HG02759 (cell line): Measurements from ENCODE around the gene ATP13A2.

Experiments
- ATAC-seq: cut with Tn5 transposase; IDR thresholded peaks from one replicate; pipeline ENCODE4 v1.9.1; 2021; ENCODE audit warnings: mild to moderate bottlenecking, moderate library complexity; ENCODE audit not compliant: unreplicated experiment

Gene ATP13A2

DNA sequence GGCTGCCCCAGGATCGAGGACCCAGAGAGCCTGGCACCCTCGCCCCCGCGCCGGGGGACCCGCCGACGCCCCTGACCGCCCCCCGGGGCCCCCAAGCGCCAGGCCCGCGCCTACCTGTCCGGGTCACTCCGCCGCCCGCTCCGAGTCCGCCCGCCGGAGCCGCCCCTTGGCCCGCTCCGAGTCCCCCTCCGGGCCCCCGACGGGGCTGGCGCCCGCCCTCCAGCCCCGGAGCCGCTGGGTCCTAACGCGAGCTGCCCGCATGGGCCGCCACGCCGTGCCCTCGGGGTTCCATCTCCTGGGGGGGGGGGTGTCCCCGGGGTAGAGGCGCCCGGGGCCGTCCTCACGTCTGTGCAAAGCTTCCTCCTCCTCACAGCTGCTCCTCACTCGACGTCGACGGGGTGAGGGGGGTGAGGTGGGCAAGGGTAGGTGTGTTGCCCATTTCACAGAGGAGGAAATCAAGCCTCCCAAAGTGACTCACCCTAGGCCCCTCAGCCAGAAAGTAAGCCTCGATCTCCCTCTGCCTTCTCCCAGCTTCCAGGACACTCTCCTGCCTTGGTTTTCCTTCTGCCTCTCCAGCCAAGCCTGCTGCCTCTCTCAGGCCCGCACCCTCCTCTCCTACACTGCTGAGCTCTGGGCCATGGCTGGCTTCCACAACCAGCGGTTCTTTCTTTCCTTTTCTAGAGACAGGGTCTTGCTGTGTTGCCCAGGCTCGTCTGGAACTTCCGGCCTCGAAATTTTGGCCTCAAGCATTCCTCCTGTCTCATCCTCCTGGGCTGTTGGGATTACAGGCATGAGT, 31.1 kb downstream of the ATP13A2 start, which contains the start of gene MFAP2:
Gene MFAP2, minus strand, starts transcription at position 148 of the 796 bp plus-strand sequence. CDS start 2,347 bp downstream, outside the sequence.
- no peak for ATAC-seq

DNA sequence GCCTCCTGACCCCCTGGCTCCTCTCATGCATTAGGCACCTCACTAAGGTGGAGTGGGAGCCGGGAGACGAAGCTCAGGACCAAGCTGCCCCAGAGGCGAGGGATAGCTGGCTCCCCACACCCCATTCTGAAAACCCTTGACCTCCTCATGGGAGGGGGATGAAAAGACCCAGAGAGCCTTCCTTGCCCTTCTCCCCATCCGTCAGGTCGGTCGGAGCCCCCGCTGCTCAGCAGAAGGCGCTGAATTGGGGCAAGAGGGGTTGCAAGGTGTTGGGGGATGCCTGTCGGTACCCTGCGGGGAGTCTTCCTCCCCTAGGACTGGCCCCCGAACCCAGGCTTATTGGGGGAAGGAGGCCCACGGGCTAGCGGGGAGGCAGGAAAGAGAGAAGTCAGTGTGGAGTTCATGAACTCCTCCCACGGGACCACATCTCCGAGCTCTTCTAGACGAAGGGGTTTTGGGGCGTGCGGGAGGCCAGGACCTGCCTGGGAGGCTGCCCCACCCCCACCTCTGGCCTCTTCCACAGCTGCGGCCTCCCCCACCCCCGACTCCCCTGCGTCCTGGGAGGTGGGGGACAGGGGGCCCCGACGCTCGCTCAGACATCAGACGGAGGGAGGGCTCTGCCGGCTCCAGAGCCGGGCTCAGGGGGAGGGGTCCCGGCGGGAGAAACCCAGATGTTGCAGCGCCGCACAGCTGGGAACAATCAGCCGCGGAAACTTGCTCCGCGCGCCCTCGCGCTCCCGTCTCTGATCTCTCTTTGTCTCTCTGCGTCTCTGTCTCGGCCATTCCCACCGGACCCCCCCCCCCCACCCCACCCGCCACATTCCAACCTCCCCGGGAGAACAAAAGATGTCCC, 32.0 kb downstream of the ATP13A2 start:
- no peak for ATAC-seq

DNA sequence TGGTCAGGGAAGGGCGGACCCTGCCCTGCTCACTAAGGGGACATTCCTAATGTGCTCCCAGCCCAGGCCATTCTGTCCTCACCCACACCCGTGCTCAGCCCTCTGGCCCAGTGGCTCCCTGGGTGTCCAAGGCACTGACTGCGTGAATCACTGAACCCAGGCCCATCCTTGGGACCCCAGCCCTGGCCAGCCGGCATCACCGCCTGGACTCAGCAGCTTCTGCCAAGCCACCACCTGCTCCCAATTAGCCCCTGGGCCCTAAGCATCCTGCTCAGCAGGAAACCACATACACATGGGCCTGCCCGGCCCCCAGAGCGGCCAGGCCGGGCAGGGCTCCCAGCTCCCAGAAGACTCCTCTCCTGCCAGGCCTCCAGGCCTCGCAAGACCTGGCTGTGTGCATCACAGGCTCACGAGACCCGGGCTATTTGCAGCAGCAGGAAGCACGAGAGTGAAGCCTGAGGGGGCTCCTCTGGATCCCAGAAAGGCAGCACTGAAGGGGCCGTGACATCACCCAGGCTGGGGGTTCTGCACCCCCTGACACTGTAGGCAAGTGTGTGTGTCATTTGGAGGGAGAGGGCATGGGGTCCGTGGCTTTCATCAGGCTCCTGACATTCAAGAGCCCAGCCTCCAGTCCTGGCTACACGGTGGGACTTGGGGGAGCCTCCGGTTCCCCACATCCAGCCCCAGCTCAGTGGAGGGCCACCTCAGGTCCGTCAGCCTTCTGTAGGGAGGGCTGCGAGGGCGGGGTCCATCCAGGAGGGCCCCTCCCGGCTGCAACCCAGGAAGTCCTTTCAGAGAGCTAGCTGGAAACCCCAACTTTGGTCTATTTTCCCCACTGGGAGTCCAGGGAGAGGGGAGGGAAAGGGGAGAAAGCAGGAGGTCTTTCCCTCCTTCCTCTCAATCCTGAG, 32.9 kb downstream of the ATP13A2 start:
- no peak for ATAC-seq

DNA sequence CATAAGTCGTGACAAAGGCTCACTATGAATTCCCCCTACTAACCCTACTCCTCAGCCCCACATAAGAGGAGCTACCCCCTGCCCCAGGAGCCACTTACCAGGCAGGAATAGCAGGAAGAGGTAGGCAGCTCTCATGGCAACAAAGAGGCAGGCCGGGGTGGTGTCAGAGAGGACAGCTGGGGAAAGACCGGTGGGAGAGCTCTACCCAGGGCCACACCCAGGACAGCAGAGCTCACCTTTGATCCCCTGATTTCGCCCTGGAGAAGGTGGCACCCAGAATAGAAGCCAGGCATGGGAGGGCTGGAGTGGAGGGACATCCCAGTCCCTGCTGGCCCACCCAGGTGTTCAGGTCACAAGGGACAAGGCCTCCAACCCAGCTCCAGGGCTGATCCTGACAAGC, 33.6 kb downstream of the ATP13A2 start:
- ATAC-seq, result no peak

DNA sequence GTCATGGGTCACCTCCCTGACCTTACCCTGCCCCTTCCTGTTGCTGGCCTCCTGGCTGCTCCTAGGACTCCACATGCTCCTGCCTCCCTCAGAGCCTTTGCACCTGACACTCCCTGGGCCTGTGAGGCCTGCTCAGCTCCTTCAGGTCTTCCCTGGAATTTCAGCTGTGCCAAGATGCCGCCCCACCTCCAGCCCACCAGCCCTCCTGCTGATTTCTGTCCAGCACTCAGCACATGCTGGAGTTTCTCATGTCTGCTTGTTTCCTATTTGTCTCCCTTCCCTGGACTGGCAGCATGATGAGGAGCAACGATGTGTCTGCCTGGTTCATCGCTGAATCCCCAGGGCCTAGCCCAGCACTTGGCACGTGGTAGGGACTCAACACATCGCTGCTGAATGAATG, 34.4 kb downstream of the ATP13A2 start:
- ATAC-seq, result no peak

DNA sequence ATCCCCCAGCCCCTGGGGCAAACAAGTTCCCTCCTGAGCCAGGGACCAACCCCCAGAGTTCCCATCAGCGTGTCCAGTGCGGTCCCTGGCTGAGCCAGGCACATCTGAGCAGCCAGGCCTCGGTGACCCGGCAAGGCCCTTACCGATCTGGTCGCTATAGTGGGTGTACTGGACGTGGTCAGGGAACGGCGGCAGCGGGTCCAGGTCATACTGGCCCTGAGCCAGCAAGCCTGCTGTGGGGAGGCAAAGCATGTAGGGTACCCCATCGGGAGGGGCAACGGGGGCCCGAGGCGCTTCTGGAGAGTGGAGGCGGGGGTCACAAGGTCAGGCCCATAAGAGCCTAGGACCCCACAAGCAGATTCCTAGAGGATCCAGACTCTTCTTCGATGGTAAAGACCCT, 34.8 kb downstream of the ATP13A2 start:
- ATAC-seq, result no peak

DNA sequence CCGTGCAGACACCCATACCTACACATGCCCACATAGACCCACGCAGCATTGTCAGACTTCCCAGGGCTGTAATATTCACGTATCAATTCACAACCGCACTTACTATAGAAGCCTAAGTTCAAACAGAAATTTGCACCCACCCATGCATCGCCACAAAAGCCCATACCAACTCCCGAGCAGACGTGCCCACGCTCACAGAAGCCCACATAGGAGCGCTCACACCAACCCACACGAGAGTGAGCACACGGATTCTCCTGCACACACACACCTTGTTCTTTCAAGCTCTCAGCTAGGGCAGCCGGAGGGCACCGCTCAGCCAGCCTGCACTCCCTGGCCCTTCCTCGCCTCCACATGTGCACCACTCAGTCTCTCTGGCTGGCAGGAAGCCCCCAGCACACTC, 35.9 kb downstream of the ATP13A2 start:
- ATAC-seq, result no peak

DNA sequence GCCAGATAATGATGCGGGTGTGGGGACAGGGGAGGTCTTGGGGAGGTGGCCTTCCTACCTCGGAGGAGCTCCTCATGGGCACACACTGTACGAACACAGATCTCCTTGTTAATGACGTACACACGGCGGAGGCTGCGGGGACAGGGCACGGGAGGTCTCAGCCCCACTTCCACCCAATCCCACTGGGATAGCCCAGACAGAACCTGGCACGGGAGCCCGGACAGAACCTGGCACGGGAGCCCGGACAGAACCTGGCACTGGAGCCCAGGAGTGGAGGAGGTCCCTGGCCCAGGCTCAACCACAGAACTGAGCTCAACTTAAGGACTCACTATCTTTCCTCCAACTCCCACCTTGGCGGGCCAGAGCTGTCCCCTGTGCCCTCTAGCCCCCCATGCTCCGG, 36.5 kb downstream of the ATP13A2 start:
- no peak for ATAC-seq

DNA sequence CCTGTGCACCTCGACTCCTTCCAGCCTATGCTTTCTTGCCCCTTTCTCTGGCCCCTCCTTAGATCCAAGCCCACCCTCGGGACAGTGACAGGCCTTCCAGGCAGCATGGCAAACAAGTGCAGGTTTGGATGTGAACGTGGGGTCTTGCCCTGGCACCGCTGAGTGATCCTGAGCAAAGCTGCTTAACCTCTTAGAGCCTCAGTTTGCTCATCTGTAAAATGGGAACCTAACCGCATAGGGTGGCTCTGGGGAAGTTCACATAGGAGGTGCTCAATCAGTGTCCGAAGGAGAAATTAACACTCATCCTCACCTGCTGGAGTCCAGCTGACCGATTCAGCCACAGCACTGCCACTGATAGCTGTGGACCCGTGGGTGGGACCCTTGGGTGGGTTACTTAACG, 38.5 kb downstream of the ATP13A2 start:
- no peak for ATAC-seq

DNA sequence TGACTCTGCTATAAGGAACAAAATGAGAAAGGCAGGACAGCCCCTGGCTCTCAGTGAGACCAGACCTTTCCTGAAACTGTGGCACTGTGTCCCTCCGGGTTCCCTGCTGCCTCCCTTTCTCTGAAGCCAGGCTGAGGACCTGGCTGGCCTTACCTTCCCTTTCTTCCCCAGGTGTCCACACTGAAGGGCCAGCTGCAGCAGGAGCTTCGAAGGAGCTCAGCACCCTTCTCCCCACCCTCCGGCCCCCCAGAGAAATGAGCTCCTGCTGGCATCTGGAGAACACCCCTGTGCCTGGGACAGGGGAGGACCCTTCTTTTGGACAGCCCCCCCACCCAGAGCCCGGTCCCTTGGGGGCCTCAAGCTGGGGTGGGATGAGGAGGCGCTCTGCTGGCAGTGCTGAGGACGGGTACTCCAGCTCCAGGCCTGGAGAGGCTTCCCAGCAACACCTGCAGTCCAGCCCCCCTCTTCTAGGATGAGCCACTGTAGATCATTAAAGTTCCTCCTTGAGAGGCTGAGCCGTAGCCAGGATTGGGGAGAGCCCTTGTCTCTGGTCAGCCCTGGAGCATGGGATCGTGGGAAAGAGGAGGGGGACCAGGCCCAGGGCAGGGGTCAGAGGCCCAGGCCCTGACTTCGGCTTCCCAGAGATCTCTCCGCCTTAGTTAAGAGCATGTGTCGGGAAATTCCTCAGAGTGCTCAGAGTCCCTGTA, 39.4 kb downstream of the ATP13A2 start:
- no peak for ATAC-seq

DNA sequence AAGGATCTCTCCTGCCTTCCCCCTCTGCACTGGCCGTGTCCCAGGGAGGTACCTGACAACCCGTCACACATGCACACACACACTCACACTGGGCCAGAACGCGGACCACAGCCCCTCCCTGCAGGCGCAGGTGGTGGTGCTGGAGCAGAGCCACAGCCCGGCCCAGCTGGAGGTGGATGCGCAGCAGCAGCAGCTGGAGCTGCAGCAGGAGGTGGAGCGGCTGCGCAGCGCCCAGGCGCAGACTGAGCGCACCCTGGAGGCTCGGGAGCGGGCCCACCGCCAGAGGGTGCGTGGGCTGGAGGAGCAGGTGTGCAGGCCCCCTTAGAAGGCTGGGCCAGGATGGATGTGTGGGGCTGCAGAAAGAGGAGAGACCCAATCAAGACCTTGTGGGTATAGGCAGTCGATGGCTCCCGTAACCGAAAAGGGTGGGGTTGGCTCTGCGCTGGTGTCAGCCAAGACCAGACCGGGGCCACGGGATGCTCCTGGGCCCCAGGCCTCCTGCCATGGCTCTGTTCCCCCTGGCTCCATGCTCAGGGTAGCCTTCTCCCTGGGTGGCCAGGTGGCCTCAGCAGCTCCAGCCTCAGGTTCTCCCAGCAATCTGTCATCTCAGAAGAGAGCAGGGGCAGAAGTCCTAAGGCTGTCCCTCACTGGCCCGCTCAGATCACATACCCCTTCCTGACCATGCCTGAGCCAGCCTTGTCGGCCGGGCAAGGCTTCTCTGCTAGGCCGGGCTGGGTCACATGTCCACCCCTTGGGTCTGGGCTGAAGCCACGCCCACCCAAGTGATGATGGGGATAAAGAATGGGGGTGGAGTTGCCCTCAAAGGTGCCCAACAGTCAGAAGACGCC, 40.2 kb downstream of the ATP13A2 start:
- no peak for ATAC-seq

DNA sequence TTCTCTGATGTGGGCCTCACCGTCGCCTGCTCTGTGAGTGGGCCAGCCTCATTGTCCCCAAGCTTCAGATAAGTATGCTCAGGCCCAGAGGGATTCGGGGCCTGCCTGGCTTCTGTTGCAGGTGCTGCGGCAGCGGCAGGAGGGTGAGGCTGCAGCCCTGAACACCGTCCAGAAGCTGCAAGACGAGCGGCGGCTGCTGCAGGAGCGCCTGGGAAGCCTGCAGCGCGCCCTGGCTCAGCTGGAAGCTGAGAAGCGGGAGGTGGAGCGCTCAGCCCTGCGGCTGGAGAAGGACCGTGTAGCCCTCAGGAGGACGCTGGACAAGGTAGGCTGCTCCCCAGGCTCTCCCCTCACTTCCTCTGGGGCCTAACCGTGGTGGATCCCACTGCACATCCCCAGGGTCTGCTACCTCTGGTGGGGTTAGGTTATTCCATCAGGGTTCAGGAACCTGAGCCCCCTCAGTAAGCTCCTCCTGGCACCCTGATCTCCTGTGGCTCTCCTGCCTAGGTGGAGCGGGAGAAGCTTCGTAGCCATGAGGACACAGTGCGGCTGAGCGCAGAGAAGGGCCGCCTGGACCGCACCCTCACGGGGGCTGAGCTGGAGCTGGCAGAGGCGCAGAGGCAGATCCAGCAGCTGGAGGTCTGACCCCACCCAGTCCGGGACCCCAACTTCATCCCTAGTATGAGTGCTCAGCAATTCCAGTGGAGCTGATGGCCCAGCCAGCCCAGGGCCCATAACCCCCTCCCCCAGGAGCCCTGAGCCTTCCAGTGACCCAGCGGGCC, 41.4 kb downstream of the ATP13A2 start:
- no peak for ATAC-seq

DNA sequence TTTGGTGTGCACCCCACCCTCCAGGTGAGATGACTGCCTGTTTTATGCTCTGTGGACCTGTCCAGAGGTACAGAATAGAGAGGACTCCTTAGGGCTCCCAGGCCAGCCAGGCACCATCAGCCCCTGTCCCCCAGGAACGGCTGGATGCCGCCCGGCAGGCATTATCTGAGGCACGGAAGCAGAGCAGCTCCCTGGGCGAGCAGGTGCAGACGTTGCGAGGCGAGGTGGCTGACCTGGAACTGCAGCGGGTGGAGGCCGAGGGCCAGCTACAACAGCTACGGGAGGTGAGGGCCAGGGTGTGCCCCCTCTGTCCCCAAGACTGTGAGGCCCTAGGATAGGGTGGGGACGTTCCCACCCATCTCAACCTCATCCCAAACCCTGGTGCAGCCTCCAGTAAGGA, 42.1 kb downstream of the ATP13A2 start:
- ATAC-seq, result no peak

DNA sequence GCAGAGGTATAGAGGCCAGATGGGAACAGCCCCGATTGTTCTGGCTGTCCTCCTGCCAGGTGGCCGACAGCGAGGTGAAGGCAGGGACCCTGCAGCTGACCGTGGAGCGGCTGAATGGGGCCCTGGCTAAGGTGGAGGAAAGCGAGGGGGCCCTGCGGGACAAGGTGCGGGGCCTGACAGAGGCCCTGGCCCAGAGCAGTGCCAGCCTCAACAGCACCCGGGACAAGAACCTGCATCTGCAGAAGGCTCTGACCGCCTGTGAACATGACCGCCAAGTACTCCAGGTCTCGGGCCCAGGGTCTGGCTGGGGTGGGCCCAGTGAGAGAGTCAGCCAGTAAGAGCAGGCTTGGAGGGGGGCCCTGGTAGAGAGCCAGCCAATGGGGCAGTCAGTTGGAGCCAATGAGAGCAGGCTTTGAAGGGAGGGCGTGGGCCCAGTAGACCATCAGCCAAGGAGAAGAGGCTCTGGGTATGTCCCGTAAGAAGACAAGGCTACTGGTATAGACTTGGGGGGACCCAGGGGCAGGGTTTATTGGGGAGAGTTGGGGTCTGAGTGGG, 42.6 kb downstream of the ATP13A2 start:
- ATAC-seq, result no peak

DNA sequence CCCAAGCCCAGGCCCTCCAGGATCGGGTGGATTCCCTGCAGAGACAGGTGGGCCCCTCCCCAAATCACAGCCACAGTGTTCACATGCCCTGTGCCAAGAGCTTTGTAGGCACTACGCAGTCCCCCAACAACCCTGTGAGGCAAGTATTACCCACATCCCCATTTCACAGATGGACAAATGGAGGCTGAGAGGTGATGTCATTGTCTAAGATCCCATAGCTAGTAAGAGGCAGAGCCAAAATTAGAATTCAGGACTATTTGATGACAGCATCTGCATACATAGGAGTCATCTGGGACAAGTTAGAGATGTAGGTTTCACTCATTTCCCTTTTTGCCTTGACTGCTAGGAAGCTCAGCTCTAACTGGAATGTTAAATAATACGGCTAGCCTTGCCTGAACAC, 43.4 kb downstream of the ATP13A2 start:
- ATAC-seq, result no peak

DNA sequence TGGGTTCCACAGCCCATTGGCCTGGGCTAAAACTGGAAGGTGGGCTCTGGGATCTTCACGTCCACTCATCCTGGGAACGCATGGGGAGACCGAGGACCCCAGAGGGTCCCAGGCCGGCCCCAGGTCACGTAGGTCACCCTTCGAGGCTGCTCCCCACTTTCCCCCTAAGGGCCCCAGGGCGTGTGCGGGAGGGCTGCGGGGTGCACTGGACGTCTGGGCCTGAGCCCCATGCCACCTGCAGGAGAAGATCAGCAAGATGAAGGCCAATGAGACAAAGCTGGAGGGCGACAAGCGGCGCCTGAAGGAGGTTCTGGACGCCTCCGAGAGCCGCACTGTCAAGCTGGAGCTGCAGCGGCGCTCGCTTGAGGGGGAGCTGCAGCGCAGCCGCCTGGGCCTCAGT, 43.8 kb downstream of the ATP13A2 start:
- ATAC-seq, result no peak

DNA sequence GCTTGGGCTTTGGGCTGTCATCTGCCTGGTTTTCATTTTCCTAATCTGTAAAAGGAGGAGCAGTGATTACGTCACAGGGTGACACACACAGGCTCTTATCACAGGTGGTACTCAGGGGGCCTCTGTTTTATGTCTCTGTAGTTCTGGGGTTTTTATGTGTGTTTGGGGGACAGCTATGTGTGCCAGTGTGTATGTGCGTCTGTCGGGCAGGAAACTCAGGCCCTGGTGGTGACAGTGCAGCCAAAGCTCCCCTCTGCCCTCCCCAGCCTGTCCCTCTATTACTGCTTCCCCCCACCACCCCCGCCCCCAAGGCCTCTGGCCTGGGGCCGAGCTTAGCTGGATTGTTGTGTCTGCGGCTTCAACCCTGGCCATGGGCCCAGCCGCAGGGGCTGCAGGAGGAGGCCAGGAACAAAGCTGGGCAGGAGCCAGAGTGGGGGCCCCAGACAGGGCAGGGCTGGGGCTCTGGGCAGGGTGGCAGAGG, 44.6 kb downstream of the ATP13A2 start:
- no peak for ATAC-seq

DNA sequence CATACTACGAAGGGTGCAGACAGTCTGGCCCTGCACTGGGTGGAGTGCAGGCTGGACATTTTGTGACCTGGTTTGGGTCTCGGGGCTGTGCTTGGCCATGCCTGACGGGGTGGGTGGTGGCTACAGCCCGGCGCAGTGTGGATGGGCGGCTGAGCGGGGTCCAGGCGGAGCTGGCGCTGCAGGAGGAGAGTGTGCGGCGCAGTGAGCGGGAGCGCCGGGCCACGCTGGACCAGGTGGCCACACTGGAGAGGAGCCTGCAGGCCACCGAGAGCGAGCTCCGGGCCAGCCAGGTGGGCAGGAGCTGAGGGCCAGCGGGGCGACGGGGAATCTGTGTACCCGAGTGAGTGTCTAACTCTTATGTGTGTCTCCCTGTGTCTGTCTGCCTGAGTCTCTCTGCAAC, 45.4 kb downstream of the ATP13A2 start:
- no peak for ATAC-seq
